IPS-18a (cell line): ENCODE data around the gene FBXW9.
"Not testable (repeated sequence)": the region's sequence is repeated elsewhere in the genome, so short reads cannot be mapped to it uniquely, and the experiment has no call there.

Experiments
- H3K27ac ChIP-seq: one replicate; pipeline ENCODE4 v1.5.1; 2013; ENCODE audit warnings: low read length
- H3K27me3 ChIP-seq: one replicate; pipeline ENCODE4 v1.6.1; 2013; ENCODE audit warnings: mild to moderate bottlenecking, low read length; ENCODE audit not compliant: control insufficient read depth, insufficient read depth
- H3K36me3 ChIP-seq: one replicate; pipeline ENCODE4 v1.6.1; 2013; ENCODE audit warnings: low read depth, low read length; ENCODE audit not compliant: control insufficient read depth
- H3K4me1 ChIP-seq: one replicate; pipeline ENCODE4 v1.6.1; 2013; ENCODE audit warnings: low read depth, low read length; ENCODE audit not compliant: control insufficient read depth
- H3K4me3 ChIP-seq: one replicate; pipeline ENCODE4 v1.5.1; 2013; ENCODE audit warnings: low read length
- H3K9ac ChIP-seq: one replicate; pipeline ENCODE4 v1.6.1; 2013; ENCODE audit warnings: mild to moderate bottlenecking, low read length, moderate library complexity
- H3K9me3 ChIP-seq: one replicate; pipeline ENCODE4 v1.6.1; 2013; ENCODE audit warnings: low read depth, low read length; ENCODE audit not compliant: control insufficient read depth

FBXW9 gene

GRCh38 chr19:12723641-12724426 is 27.4 kb upstream of the FBXW9 start, which contains the start of gene TNPO2:
Gene TNPO2, minus strand, starts transcription at chr19:12723932. Its CDS starts 2,955 bp downstream, at chr19:12720977.
- peak within 1 kb of the TSS; percentile 93 for H3K27ac ChIP-seq
- peaks cover 11% of the 10 kb centered on the region for H3K36me3 ChIP-seq

DNA sequence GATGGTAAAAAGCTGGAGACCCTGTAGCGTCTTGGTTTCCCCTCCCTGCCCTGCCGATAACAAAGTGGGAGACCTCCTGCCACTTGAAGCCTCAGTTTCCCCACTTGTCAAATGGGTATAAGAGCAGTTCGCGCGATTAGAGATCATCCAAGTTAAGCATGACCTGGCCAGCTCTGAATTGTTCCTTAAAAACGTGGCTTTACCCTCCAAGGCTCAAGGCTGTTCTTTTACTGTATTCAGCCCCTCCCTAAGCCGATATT is 26.9 kb upstream of the FBXW9 start:
- Histone ChIP-seq H3K9ac (peak overlapping the region; percentile 97), H3K27ac (peak overlapping the region; percentile 93), H3K36me3 (peaks cover 14% of the 10 kb centered on the region), H3K27me3 (no peaks in the 10 kb centered on the region), H3K4me3 (peak overlapping the region; percentile 94), H3K9me3 (no peaks in the 10 kb centered on the region), H3K4me1 (no peaks in the 10 kb centered on the region)

More at GRCh38 chr19:12723641-12724426, 27.4 kb upstream of the FBXW9 start, which contains the start of gene TNPO2:
- H3K27me3 ChIP-seq, result no peaks in the 10 kb centered on the region
- no peaks in the 10 kb centered on the region for H3K9me3 ChIP-seq
- peak within 1 kb of the TSS; percentile 94 for H3K4me3 ChIP-seq
- peak within 1 kb of the TSS; percentile 97 for H3K9ac ChIP-seq
- H3K4me1 ChIP-seq, result no peaks in the 10 kb centered on the region

DNA sequence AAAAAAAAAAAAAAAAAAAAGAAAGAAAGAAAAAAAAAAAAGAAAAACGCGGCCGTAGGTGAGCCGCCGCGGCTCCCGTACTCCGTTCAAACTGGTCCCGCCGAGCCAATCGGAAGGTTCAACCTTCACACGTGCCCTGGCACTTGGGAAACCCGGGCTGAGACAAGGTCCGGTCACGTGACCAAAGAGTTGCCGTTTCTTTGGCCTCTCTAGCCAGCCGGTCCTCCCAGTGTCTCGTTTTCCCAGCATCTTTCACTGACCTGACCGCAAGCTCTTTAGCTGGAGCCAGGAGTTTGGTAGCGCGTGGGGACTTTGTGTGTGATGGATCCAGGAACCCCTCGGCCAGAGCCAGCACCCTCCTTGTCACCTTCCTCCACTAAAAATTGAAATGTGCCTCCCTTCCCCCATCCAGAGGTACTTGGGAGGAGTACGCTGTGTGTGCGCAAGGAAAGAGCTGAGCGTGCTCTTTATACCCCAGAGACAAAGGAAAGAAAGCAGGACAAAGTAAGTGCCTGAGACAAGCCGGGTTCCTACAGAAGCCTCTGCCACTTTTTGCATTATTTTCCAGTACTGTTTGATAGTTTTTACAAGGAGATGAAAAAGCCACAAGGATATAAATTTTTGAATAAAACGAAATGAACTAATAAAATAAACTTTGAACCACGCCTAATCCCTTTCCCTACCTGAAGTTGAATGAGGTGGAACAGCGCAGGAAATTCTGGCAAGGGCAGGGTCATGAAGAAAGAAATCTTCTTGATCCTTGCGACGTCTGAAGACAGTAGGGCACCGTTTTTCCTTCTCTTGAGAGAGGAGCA is 26.3 kb upstream of the FBXW9 start:
- Histone ChIP-seq H3K36me3 (peaks cover 16% of the 10 kb centered on the region), H3K4me1 (no peaks in the 10 kb centered on the region), H3K27ac (peak overlapping the region; percentile 93), H3K9me3 (no peaks in the 10 kb centered on the region), H3K27me3 (no peaks in the 10 kb centered on the region), H3K4me3 (peak overlapping the region; percentile 94), H3K9ac (peak overlapping the region; percentile 97)

- H3K9ac ChIP-seq, result peak overlapping the region; percentile 97
- H3K27ac ChIP-seq, result peak overlapping the region; percentile 30
- H3K36me3 ChIP-seq, result peaks cover 20% of the 10 kb centered on the region
- H3K9me3 ChIP-seq, result no peaks in the 10 kb centered on the region
- H3K4me1 ChIP-seq, result no peaks in the 10 kb centered on the region
- H3K4me3 ChIP-seq, result peak overlapping the region; percentile 94
- H3K27me3 ChIP-seq, result no peaks in the 10 kb centered on the region
These were observed 25.5 kb upstream of the FBXW9 start for GRCh38 chr19:12721656-12722565.

DNA sequence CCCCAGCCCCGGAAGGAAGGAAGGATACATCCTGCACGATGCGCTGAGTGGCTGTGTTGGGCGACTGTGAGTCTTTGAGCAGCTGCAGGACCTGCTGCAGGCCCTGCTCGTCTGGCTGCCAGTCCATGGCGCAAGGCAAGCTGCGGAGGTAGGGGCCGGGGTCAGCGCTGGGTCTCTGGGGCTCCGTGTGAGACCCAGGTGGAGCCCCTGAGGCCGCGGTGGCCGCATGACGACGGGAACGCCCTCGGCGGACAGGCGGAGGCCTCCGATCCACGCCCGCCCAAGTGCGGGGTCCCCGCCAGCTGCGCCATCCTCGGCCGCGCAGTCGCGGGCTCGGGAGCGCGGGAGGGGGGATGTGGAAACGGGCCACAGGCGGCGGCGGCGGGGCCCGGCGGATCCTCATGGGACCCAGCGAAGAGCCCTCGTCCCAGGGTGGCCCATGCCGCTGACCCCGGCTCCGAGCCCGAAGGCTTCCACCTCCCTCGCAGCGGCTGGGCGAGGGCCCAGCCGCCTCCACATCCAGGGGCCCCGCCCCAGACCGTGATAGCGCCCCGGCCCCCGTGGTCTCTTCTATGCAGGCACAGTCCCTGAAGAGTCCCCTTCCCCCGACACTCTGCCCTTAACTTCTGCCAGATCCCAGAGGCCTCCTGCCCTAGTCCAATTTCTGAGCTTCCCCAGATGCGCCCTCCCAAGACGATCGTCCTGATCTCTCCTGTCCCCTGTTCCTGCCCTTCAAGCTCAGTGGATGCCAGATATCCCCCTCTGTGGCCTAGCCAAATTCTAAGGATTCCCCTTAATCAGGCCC is 24.6 kb upstream of the FBXW9 start:
- Histone ChIP-seq H3K9ac (peak overlapping the region; percentile 97), H3K36me3 (peaks cover 24% of the 10 kb centered on the region), H3K4me3 (peak overlapping the region; percentile 94), H3K4me1 (no peaks in the 10 kb centered on the region), H3K27ac (peak overlapping the region; percentile 30), H3K27me3 (no peaks in the 10 kb centered on the region), H3K9me3 (no peaks in the 10 kb centered on the region)

GRCh38 chr19:12720296-12720695 is 23.9 kb upstream of the FBXW9 start:
- peaks cover 31% of the 10 kb centered on the region for H3K36me3 ChIP-seq
- peak overlapping the region; percentile 27 for H3K4me3 ChIP-seq

GRCh38 chr19:12715929-12716328 is 19.5 kb upstream of the FBXW9 start:
- Histone ChIP-seq H3K27me3 (no peaks in the 10 kb centered on the region), H3K9ac (no peak overlapping the region), H3K27ac (no peak overlapping the region), H3K9me3 (no peaks in the 10 kb centered on the region), H3K4me3 (no peak overlapping the region), H3K4me1 (no peaks in the 10 kb centered on the region), H3K36me3 (peaks cover 64% of the 10 kb centered on the region)

More at GRCh38 chr19:12720296-12720695, 23.9 kb upstream of the FBXW9 start:
- Histone ChIP-seq H3K9ac (no peak overlapping the region), H3K27ac (no peak overlapping the region), H3K4me1 (no peaks in the 10 kb centered on the region), H3K27me3 (no peaks in the 10 kb centered on the region), H3K9me3 (no peaks in the 10 kb centered on the region)

- H3K36me3 ChIP-seq, result peaks cover 71% of the 10 kb centered on the region
These were observed 18.7 kb upstream of the FBXW9 start for GRCh38 chr19:12715102-12715501.

GRCh38 chr19:12713304-12713703 is 16.9 kb upstream of the FBXW9 start:
- peaks cover 73% of the 10 kb centered on the region for H3K36me3 ChIP-seq
- not testable (repeated sequence) for H3K27me3 ChIP-seq, H3K9ac ChIP-seq, H3K4me1 ChIP-seq, H3K4me3 ChIP-seq, H3K27ac ChIP-seq, H3K9me3 ChIP-seq

More at GRCh38 chr19:12715102-12715501, 18.7 kb upstream of the FBXW9 start:
- no peaks in the 10 kb centered on the region for H3K4me1 ChIP-seq
- H3K9me3 ChIP-seq, result no peaks in the 10 kb centered on the region
- H3K27ac ChIP-seq, result no peak overlapping the region
- no peak overlapping the region for H3K4me3 ChIP-seq
- H3K9ac ChIP-seq, result no peak overlapping the region
- H3K27me3 ChIP-seq, result no peaks in the 10 kb centered on the region

- not testable (repeated sequence) for H3K4me1 ChIP-seq, H3K27ac ChIP-seq, H3K4me3 ChIP-seq, H3K9me3 ChIP-seq, H3K9ac ChIP-seq, H3K27me3 ChIP-seq
- H3K36me3 ChIP-seq, result peaks cover 75% of the 10 kb centered on the region
These were observed 15.6 kb upstream of the FBXW9 start for GRCh38 chr19:12712077-12712476.
